Ascending aorta (tissue), 2 donors: Measurements from ENCODE around the gene MTM1. TPM values are rescaled to one million over a fixed set of nuclear protein-coding genes. Genes with fewer than 3 reads are reported as not detected.

ENCODE experiments used
- DNase-seq, 2 donors: peaks; one replicate each; pipeline ENCODE4 v3.0.0-alpha.2; 2019; ENCODE audit warnings: low spot score in 2 of 2
- H3K27ac ChIP-seq, 2 donors: fragments of 200-600 bp; sonication (generic); one replicate each; pipeline ENCODE4 v1.5.1; 2016 to 2017; ENCODE audit warnings: mild to moderate bottlenecking in 1 of 2
- H3K27me3 ChIP-seq: fragments of 200-600 bp; sonication (generic); one replicate; pipeline ENCODE4 v1.5.1; 2017
- H3K36me3 ChIP-seq, 2 donors: fragments of 200-600 bp; sonication (generic); one replicate each; pipeline ENCODE4 v1.5.1; 2016
- H3K4me1 ChIP-seq, 2 donors: fragments of 200-600 bp; sonication (generic); one replicate each; pipeline ENCODE4 v1.5.1; 2016 to 2017; ENCODE audit warnings: mild to moderate bottlenecking in 1 of 2
- H3K4me3 ChIP-seq, 2 donors: fragments of 200-600 bp; sonication (generic); one replicate each; pipeline ENCODE4 v1.5.1; 2016 to 2017; ENCODE audit warnings: mild to moderate bottlenecking in 1 of 2
- H3K9me3 ChIP-seq, 2 donors: fragments of 200-600 bp; sonication (generic); one replicate each; pipeline ENCODE4 v1.5.1; 2016
- CTCF ChIP-seq, 3 experiments: fragments of 200-600 bp in 2 of 3; fragments of 450-650 bp in 1 of 3; sonication (generic) in 2 of 3; IDR thresholded peaks; one replicate each; pipeline ENCODE4 v1.5.1; 2016 to 2019; ENCODE audit warnings: antibody characterized with exemption in 3 of 3, mild to moderate bottlenecking in 1 of 3, moderate library complexity in 1 of 3
- intact Hi-C: fragments of 100-400 bp; cut with DNase I; formaldehyde crosslinking; loops from one replicate; pipeline ENCODE4 v1.15.1; 2023
- total RNA-seq: library from RNA; depleted of rRNA; stranded (reverse); fragments of >200 nt; gene quantifications from one replicate; pipeline ENCODE4 v1.1.0, GENCODE V29; 2016

MTM1 gene
- total RNA-seq, 1 donor from 2014 or later, result 7.3 TPM

GRCh38 chrX:150627957-150628356 lies 59.5 kb downstream of the MTM1 start:
- H3K27ac ChIP-seq, result no peak overlapping the region
- intact Hi-C loops, result no loop called here
- no peak for TF ChIP-seq CTCF (IDR thresholded peaks at IDR 0.05)
- no peaks in the 10 kb centered on the region for H3K27me3 ChIP-seq
- H3K4me1 ChIP-seq, result no peaks in the 10 kb centered on the region
- H3K36me3 ChIP-seq, result peaks cover 0 to 14% of the 10 kb centered on the region in 2 donors
- no peak for DNase-seq
- no peak overlapping the region for H3K4me3 ChIP-seq
- H3K9me3 ChIP-seq, result no peaks in the 10 kb centered on the region

DNA sequence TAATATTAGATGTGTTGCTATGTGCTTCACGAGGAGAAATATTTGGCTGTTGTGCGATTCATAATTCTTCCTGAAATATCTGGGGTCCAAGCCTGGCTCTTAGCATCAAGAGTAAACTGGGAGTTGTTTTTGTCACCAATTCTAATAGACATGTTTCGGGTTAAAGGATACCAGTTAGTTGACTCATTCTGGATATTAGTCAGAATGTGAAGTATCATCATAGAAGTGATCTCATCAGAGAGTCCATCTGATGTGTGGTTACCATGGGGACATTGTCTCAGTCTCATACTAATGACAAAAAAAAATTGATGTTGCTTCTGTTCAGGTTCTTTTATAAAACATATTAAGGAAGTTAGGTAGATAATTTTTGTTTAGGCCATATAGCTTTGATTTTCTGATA lies 67.5 kb downstream of the MTM1 start:
- TF ChIP-seq CTCF (IDR thresholded peaks at IDR 0.05), result no peak
- intact Hi-C loops, result no loop called here
- Histone ChIP-seq H3K27ac (no peak overlapping the region), H3K9me3 (no peaks in the 10 kb centered on the region), H3K36me3 (peaks cover 0 to 7% of the 10 kb centered on the region in 2 donors), H3K27me3 (no peaks in the 10 kb centered on the region), H3K4me1 (no peaks in the 10 kb centered on the region), H3K4me3 (no peak overlapping the region)
- DNase-seq, result no peak

DNA sequence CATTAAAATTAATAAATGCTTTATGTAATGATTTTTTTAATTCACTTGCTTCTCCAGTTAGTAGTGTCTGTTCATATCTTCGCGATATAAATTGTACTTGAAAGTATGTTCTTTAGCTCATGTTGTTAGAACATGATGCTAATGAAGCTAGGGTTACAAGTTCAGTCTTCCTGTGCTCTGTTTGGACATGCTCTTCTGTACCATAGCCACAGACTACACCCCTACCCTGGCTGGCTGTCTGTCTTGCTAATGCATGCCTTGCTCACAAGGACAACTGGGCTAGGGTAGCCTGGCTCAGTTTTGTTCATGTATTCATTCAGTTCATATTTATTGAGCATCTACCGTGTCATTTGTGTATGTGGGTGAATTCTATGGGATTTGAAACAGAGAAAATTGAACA lies 74.0 kb downstream of the MTM1 start:
- Histone ChIP-seq H3K27ac (no peak overlapping the region), H3K4me3 (no peak overlapping the region), H3K4me1 (no peaks in the 10 kb centered on the region), H3K9me3 (no peaks in the 10 kb centered on the region), H3K36me3 (peaks cover 0 to 6% of the 10 kb centered on the region in 2 donors), H3K27me3 (no peaks in the 10 kb centered on the region)
- TF ChIP-seq CTCF (IDR thresholded peaks at IDR 0.05), result no peak
- no peak for DNase-seq
- intact Hi-C loops, result no loop called here

DNA sequence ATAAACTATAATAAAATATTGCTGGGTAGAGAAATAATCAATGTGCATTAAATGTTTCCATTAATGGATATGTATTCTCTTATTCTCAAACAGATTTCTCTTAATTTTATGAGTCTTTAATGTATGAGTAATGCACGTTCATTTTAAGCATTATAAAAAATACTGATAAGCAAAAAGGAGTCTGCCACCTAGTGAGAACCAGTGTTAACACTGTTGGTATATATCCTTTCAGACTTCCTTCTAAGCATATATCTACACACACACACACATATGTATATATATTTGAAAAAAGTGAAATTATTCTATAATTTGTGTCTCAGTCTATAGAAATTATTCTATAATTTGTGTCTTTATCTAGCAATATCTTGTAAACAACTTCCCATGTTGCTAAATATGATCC lies 74.8 kb downstream of the MTM1 start:
- no peaks in the 10 kb centered on the region for H3K4me1 ChIP-seq
- H3K36me3 ChIP-seq, result peaks cover 0 to 6% of the 10 kb centered on the region in 2 donors
- H3K9me3 ChIP-seq, result no peaks in the 10 kb centered on the region
- no peak for DNase-seq
- intact Hi-C loops, result no loop called here
- no peak overlapping the region for H3K27ac ChIP-seq
- no peak for TF ChIP-seq CTCF (IDR thresholded peaks at IDR 0.05)
- H3K4me3 ChIP-seq, result no peak overlapping the region
- no peaks in the 10 kb centered on the region for H3K27me3 ChIP-seq

GRCh38 chrX:150643958-150644357 lies 75.5 kb downstream of the MTM1 start:
- Histone ChIP-seq H3K4me3 (no peak overlapping the region), H3K4me1 (peaks cover 0 to under 1% of the 10 kb centered on the region in 2 donors), H3K27ac (no peak overlapping the region), H3K36me3 (peaks cover 0 to 6% of the 10 kb centered on the region in 2 donors), H3K9me3 (no peaks in the 10 kb centered on the region), H3K27me3 (no peaks in the 10 kb centered on the region)
- no peak for TF ChIP-seq CTCF (IDR thresholded peaks at IDR 0.05)
- no peak for DNase-seq
- intact Hi-C loops, result no loop called here

DNA sequence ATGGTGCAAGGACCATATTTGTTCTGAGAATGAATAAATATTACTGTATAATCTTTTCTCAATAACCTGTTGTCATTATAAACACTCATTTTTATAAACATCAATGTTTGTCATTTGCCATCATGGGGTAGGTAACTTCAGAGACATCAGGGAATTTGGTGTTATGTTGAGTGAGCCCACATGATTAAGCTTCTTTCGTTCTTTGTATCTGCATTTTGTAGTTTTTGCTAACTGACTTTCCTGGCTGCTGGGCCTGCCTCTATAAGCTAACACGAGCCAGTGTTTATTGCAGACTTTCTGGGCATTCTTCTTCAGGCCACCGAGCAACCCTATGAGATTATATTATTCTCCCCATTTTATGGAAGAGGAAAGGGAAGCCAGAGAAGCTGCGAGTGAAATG lies 76.0 kb downstream of the MTM1 start:
- H3K4me1 ChIP-seq, result peaks cover 0 to 3% of the 10 kb centered on the region in 2 donors
- intact Hi-C loops, result no loop called here
- no peaks in the 10 kb centered on the region for H3K27me3 ChIP-seq
- H3K36me3 ChIP-seq, result peaks cover 0 to 6% of the 10 kb centered on the region in 2 donors
- TF ChIP-seq CTCF (IDR thresholded peaks at IDR 0.05), result no peak
- H3K4me3 ChIP-seq, result no peak overlapping the region
- no peak for DNase-seq
- no peak overlapping the region for H3K27ac ChIP-seq
- no peaks in the 10 kb centered on the region for H3K9me3 ChIP-seq
